ENCODE data around the gene NFIX.

The NFIX gene

GRCh38 chr19:13023656-13024055 is 28.4 kb downstream of the NFIX start:
- DNase-seq, result no peak

GRCh38 chr19:13024126-13024950 is 29.1 kb downstream of the NFIX start:
- DNase-seq, result no peak

- no peak for DNase-seq
Measured at GRCh38 chr19:13024951-13025697, 29.8 kb downstream of the NFIX start.

GRCh38 chr19:13025819-13026456 is 30.7 kb downstream of the NFIX start:
- no peak for DNase-seq

- no peak for DNase-seq
Measured at GRCh38 chr19:13026462-13027370, 31.4 kb downstream of the NFIX start.

- no peak for DNase-seq
Measured at GRCh38 chr19:13027557-13027956, 32.3 kb downstream of the NFIX start.

GRCh38 chr19:13028027-13028426 is 32.8 kb downstream of the NFIX start:
- DNase-seq, result no peak

GRCh38 chr19:13029301-13029880 is 34.1 kb downstream of the NFIX start:
- no peak for DNase-seq

GRCh38 chr19:13029893-13030292 is 34.6 kb downstream of the NFIX start:
- no peak for DNase-seq

- DNase-seq, result no peak
Measured at GRCh38 chr19:13031917-13032623, 36.8 kb downstream of the NFIX start.

- DNase-seq, result no peak
Measured at GRCh38 chr19:13032837-13033236, 37.6 kb downstream of the NFIX start.

- no peak for DNase-seq
Measured at GRCh38 chr19:13033244-13033643, 38.0 kb downstream of the NFIX start.

- no peak for DNase-seq
Measured at GRCh38 chr19:13033819-13034611, 38.7 kb downstream of the NFIX start.

- DNase-seq, result no peak
Measured at GRCh38 chr19:13034636-13035035, 39.4 kb downstream of the NFIX start.

- DNase-seq, result no peak
Measured at GRCh38 chr19:13035820-13036365, 40.6 kb downstream of the NFIX start.

GRCh38 chr19:13036366-13036976 is 41.2 kb downstream of the NFIX start:
- peak; percentile 71 for DNase-seq

GRCh38 chr19:13037161-13037560 is 41.9 kb downstream of the NFIX start:
- DNase-seq, result no peak

- no peak for DNase-seq
Measured at GRCh38 chr19:13037731-13038130, 42.5 kb downstream of the NFIX start.

- DNase-seq, result no peak
Measured at GRCh38 chr19:13038306-13039210, 43.3 kb downstream of the NFIX start.

All from NCI-H524 treated with DMSO at 0.1 percent for 48 hours (cell line).